Memory B cell (primary cell): ENCODE data around the gene TRPM7.

Experiments
- ATAC-seq: fragments of 150-1000 bp; cut with Tn5 transposase; 2 replicates; pipeline ENCODE4 v1.10.0; 2021; ENCODE audit warnings: low read depth, mild to moderate bottlenecking, moderate library complexity
- DNase-seq, 2 donors: peaks; one replicate each; pipeline ENCODE4 v3.0.0; 2022; ENCODE audit warnings: low spot score in 2 of 2
- H3K27ac Mint-ChIP-seq: one replicate; pipeline ENCODE4 v1.8.0; 2022; ENCODE audit warnings: mild to moderate bottlenecking, moderate library complexity, mixed read lengths
- H3K27me3 Mint-ChIP-seq: one replicate; pipeline ENCODE4 v1.8.0; 2022; ENCODE audit warnings: mixed read lengths
- H3K36me3 Mint-ChIP-seq: one replicate; pipeline ENCODE4 v1.8.0; 2022; ENCODE audit warnings: mild to moderate bottlenecking, mixed read lengths
- H3K4me1 Mint-ChIP-seq: one replicate; pipeline ENCODE4 v1.8.0; 2022; ENCODE audit warnings: mixed read lengths
- H3K4me3 Mint-ChIP-seq: one replicate; pipeline ENCODE4 v1.8.0; 2022; ENCODE audit warnings: mild to moderate bottlenecking, moderate library complexity, mixed read lengths
- H3K9me3 Mint-ChIP-seq: one replicate; pipeline ENCODE4 v1.8.0; 2022; ENCODE audit warnings: mixed read lengths

TRPM7 gene

GRCh38 chr15:50685191-50685975, 1.2 kb downstream of the TRPM7 start:
- DNase-seq = no peak

GRCh38 chr15:50681467-50681866, 5.1 kb downstream of the TRPM7 start:
- Mint-ChIP-seq H3K9me3 (no peaks in the 10 kb centered on the region), H3K4me3 (no peak overlapping the region), H3K36me3 (peaks cover 6% of the 10 kb centered on the region), H3K27ac (peak overlapping the region; percentile 71), H3K27me3 (no peaks in the 10 kb centered on the region), H3K4me1 (peaks cover 25% of the 10 kb centered on the region)
- no peak for ATAC-seq
- DNase-seq = no peak

More at GRCh38 chr15:50685191-50685975, 1.2 kb downstream of the TRPM7 start:
- Mint-ChIP-seq H3K4me3 (peak overlapping the region; percentile 98), H3K9me3 (no peaks in the 10 kb centered on the region), H3K36me3 (peaks cover 6% of the 10 kb centered on the region), H3K27ac (peak overlapping the region; percentile 99), H3K27me3 (no peaks in the 10 kb centered on the region), H3K4me1 (peaks cover 30% of the 10 kb centered on the region)
- no peak for ATAC-seq

GRCh38 chr15:50676799-50677483, 9.7 kb downstream of the TRPM7 start:
- H3K27me3 Mint-ChIP-seq = no peaks in the 10 kb centered on the region
- DNase-seq (no peak), ATAC-seq (no peak)
- no peak overlapping the region for H3K4me3 Mint-ChIP-seq
- peaks cover 3% of the 10 kb centered on the region for H3K36me3 Mint-ChIP-seq
- H3K4me1 Mint-ChIP-seq = peaks cover 11% of the 10 kb centered on the region
- H3K9me3 Mint-ChIP-seq = no peaks in the 10 kb centered on the region
- H3K27ac Mint-ChIP-seq = peak overlapping the region; percentile 29

GRCh38 chr15:50675535-50676144, 11.0 kb downstream of the TRPM7 start:
- no peak overlapping the region for H3K4me3 Mint-ChIP-seq
- H3K27ac Mint-ChIP-seq = peak overlapping the region; percentile 28
- H3K9me3 Mint-ChIP-seq = no peaks in the 10 kb centered on the region
- H3K36me3 Mint-ChIP-seq = peaks cover 2% of the 10 kb centered on the region
- peaks cover 7% of the 10 kb centered on the region for H3K4me1 Mint-ChIP-seq
- no peaks in the 10 kb centered on the region for H3K27me3 Mint-ChIP-seq
- DNase-seq = peak in 1 of 2 donors; percentile 31
- ATAC-seq = no peak

GRCh38 chr15:50670115-50670514, 16.5 kb downstream of the TRPM7 start:
- ATAC-seq (no peak), DNase-seq (no peak)
- Mint-ChIP-seq H3K27me3 (no peaks in the 10 kb centered on the region), H3K36me3 (peaks cover 3% of the 10 kb centered on the region), H3K4me1 (peaks cover 6% of the 10 kb centered on the region), H3K9me3 (no peaks in the 10 kb centered on the region), H3K27ac (no peak overlapping the region), H3K4me3 (no peak overlapping the region)

GRCh38 chr15:50669611-50670010, 17.0 kb downstream of the TRPM7 start:
- Mint-ChIP-seq H3K4me3 (no peak overlapping the region), H3K27me3 (no peaks in the 10 kb centered on the region), H3K36me3 (peaks cover 3% of the 10 kb centered on the region), H3K9me3 (no peaks in the 10 kb centered on the region), H3K27ac (no peak overlapping the region), H3K4me1 (peaks cover 6% of the 10 kb centered on the region)
- DNase-seq (no peak), ATAC-seq (no peak)

GRCh38 chr15:50665938-50666337, 20.7 kb downstream of the TRPM7 start:
- no peaks in the 10 kb centered on the region for H3K9me3 Mint-ChIP-seq
- no peak overlapping the region for H3K27ac Mint-ChIP-seq
- DNase-seq (no peak), ATAC-seq (no peak)
- H3K36me3 Mint-ChIP-seq = peaks cover 7% of the 10 kb centered on the region
- H3K4me3 Mint-ChIP-seq = no peak overlapping the region
- peaks cover 2% of the 10 kb centered on the region for H3K4me1 Mint-ChIP-seq
- no peaks in the 10 kb centered on the region for H3K27me3 Mint-ChIP-seq

- Mint-ChIP-seq H3K27ac (peak overlapping the region; percentile 55), H3K9me3 (no peaks in the 10 kb centered on the region), H3K27me3 (no peaks in the 10 kb centered on the region), H3K36me3 (peaks cover 26% of the 10 kb centered on the region), H3K4me1 (peaks cover 2% of the 10 kb centered on the region), H3K4me3 (no peak overlapping the region)
- DNase-seq = no peak
- no peak for ATAC-seq
These were observed 31.0 kb downstream of the TRPM7 start for GRCh38 chr15:50655555-50655954.

GRCh38 chr15:50653156-50653743, 33.3 kb downstream of the TRPM7 start:
- DNase-seq = no peak
- Mint-ChIP-seq H3K9me3 (no peaks in the 10 kb centered on the region), H3K27me3 (no peaks in the 10 kb centered on the region), H3K36me3 (peaks cover 31% of the 10 kb centered on the region), H3K4me1 (peaks cover 2% of the 10 kb centered on the region), H3K27ac (peak overlapping the region; percentile 72), H3K4me3 (no peak overlapping the region)
- ATAC-seq = no peak

GRCh38 chr15:50652671-50653070, 33.9 kb downstream of the TRPM7 start:
- H3K4me1 Mint-ChIP-seq = peaks cover 2% of the 10 kb centered on the region

GRCh38 chr15:50641318-50641717, 45.3 kb downstream of the TRPM7 start:
- no peaks in the 10 kb centered on the region for H3K27me3 Mint-ChIP-seq
- peak overlapping the region; percentile 2 for H3K27ac Mint-ChIP-seq
- DNase-seq (no peak), ATAC-seq (no peak)
- H3K4me3 Mint-ChIP-seq = no peak overlapping the region
- H3K4me1 Mint-ChIP-seq = peaks cover 4% of the 10 kb centered on the region
- no peaks in the 10 kb centered on the region for H3K9me3 Mint-ChIP-seq
- H3K36me3 Mint-ChIP-seq = peaks cover 23% of the 10 kb centered on the region

More at GRCh38 chr15:50652671-50653070, 33.9 kb downstream of the TRPM7 start:
- Mint-ChIP-seq H3K9me3 (no peaks in the 10 kb centered on the region), H3K27ac (peak overlapping the region; percentile 53), H3K27me3 (no peaks in the 10 kb centered on the region), H3K4me3 (no peak overlapping the region), H3K36me3 (peaks cover 33% of the 10 kb centered on the region)
- ATAC-seq (no peak), DNase-seq (no peak)

- DNase-seq (no peak), ATAC-seq (no peak)
- Mint-ChIP-seq H3K4me1 (peaks cover under 1% of the 10 kb centered on the region), H3K27ac (no peak overlapping the region), H3K36me3 (peaks cover 19% of the 10 kb centered on the region), H3K9me3 (no peaks in the 10 kb centered on the region), H3K4me3 (no peak overlapping the region), H3K27me3 (no peaks in the 10 kb centered on the region)
These were observed 50.5 kb downstream of the TRPM7 start for GRCh38 chr15:50636146-50636545.

GRCh38 chr15:50633653-50634052, 52.9 kb downstream of the TRPM7 start:
- ATAC-seq = no peak
- Mint-ChIP-seq H3K27ac (no peak overlapping the region), H3K36me3 (peaks cover 16% of the 10 kb centered on the region)

GRCh38 chr15:50628421-50628820, 58.2 kb downstream of the TRPM7 start:
- Mint-ChIP-seq H3K27me3 (no peaks in the 10 kb centered on the region), H3K36me3 (peaks cover 23% of the 10 kb centered on the region), H3K4me1 (no peaks in the 10 kb centered on the region), H3K9me3 (no peaks in the 10 kb centered on the region), H3K4me3 (no peak overlapping the region), H3K27ac (no peak overlapping the region)
- DNase-seq = no peak
- ATAC-seq = no peak

More at GRCh38 chr15:50633653-50634052, 52.9 kb downstream of the TRPM7 start:
- Mint-ChIP-seq H3K4me1 (no peaks in the 10 kb centered on the region), H3K9me3 (no peaks in the 10 kb centered on the region), H3K4me3 (no peak overlapping the region), H3K27me3 (no peaks in the 10 kb centered on the region)
- no peak for DNase-seq
